ENCODE results near the gene SLC25A11.
A peak's percentile ranks its signal among the peaks of the same experiment; 100 is the strongest.
"Not testable (repeated sequence)": the region's sequence is repeated elsewhere in the genome, so short reads cannot be mapped to it uniquely, and the experiment has no call there.

The SLC25A11 gene

DNA sequence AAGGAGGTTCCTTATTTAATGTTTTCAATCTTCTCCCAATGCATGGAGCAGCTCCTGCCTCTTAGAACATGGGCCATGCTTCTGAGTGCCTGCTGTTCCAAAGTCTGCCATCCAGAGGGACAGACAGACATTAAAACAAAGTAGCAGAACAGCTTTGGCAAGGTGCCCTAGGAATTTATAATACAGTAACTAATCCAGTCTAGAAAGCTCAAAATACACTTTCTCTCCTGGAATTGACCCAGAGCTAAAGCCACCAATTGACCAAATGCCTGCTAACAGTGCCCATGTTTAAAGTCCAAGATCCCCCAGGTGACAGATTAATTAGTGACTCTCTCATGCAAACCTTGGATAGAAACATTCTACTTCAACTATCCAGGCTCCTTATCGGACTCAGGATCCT, 25.9 kb downstream of the SLC25A11 start:
- DNase-seq, result peak; percentile 11

- DNase-seq, result peak; percentile 92
Measured at GRCh38 chr17:4908711-4909496, 30.9 kb downstream of the SLC25A11 start.

DNA sequence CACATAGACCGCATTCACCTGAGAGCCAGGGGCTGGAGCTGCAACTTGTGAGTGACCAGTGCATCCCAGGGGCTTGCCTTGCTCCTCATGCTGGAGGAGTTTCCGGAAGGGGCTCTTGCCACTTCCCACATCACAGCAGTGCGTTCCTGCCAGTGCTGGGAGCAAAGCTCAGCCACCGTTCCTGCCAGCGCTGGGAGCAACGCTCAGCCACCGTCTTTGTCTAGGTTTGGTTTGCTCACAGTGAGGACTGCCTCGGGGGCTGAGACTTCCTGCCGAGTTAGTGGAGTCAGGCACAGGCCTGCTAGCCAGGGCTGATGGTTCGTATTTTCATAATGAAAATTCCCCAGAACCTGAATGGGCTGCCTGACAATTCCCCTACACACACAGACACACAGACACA, 31.5 kb downstream of the SLC25A11 start:
- DNase-seq, result peak; percentile 38

DNA sequence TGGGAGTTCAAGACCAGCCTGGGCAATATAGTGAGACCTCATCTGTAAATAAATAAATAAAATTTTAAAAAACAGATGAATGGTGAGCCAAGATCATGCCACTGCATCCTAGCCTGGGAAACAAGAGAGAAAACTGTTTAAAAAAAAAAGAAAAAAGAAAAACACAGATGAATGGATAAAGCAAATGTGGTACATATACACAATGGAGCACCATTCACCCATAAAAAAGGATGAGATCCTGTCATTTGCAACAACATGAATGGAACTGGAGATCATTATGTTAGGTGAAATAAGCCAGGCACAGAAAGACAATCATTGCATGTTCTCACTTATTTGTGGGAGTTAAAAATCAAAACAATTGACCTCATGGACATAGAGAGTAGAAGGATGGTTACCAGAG, 33.2 kb downstream of the SLC25A11 start:
- DNase-seq, result not testable (repeated sequence)

GRCh38 chr17:4903051-4903818, 36.6 kb downstream of the SLC25A11 start, which contains the start of gene CHRNE:
TSS of gene CHRNE (minus strand) at chr17:4903098. CDS start at chr17:4903063, 35 bp downstream.
- DNase-seq, result peak; percentile 91

- no peak for DNase-seq
Measured at GRCh38 chr17:4902540-4902939, 37.3 kb downstream of the SLC25A11 start.

DNA sequence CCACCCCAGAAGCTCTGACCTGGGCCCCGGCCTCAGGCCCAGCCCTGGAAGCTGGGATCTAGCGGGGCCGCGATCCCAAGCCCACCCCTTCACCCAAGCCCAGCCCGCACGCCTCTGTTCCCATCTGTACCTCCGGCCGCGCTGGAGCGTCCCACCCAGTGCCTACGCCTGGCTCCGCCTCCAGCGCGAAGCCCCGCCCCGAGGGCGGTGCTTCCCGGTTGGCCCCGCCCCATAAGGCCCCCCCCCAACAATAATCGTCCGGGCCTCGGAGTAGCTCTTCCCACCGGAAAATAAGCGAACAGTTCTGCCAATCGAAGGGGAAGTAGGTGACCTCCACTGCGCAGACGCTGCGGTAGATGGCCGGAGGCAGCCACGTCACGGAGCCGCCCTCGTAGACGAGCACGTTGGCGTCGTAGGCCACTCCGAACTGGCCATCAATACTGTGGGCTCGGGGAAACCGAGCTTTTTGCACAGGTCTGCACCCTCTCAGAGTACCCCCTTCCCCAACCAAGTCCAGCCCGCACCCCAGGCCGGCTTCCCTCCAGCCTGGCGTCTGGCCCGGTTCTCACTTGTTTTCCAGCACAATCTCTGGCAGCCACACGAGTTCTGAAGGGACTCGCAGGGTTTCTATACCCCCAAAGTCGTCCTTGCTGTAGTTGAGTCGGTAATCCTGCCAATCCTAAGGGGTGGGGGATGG, 38.0 kb downstream of the SLC25A11 start:
- DNase-seq, result peak; percentile 41

GRCh38 chr17:4901108-4901647, 38.7 kb downstream of the SLC25A11 start:
- peak; percentile 51 for DNase-seq

GRCh38 chr17:4900231-4901107, 39.4 kb downstream of the SLC25A11 start:
- peak; percentile 71 for DNase-seq

- peak; percentile 86 for DNase-seq
Measured at GRCh38 chr17:4899341-4900230, 40.3 kb downstream of the SLC25A11 start, which contains the start of gene C17orf107. TSS of gene C17orf107 (plus strand) at chr17:4899536. CDS start at chr17:4899763, 227 bp downstream.

- DNase-seq, result no peak
Measured at GRCh38 chr17:4898927-4899326, 40.9 kb downstream of the SLC25A11 start.

DNA sequence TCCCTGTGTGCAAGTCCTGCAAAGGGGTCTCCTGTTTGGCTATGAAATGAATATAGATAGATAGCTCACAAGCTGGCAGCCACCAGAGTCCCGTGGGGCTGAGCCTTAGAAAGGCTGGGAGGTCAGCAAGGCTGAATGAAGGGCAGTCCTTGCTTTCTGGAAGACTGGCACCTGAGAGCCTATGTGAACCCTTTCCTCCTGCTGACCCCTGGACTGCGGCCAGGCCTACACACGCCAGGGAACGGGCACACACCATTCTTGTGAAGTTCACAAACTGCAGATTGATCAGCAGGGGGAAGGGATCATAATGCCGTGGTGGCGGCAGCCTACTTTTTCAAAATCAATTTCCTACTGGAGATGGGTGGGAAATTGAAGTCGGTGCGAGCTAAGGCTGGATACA, 41.5 kb downstream of the SLC25A11 start:
- DNase-seq, result peak; percentile 12

DNA sequence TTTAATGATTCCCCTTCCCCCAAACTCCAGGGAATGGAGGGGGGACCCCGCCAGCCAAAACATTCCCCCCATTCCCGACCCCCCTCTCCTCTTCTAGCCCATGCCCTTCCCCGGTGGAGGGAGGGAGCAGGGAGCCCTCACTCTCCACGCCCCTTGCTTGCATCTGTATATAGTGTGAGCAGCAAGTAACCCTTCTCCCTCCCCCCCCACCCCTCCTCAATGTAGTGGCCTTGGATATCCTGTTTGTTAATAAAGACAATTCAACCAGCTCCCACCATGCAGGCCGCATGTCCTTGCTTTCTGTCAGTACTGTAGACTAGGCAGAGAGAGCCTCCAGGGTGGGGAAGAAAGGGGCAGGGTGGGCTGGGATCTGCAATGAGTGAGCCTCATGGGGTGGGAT, 42.1 kb downstream of the SLC25A11 start:
- no peak for DNase-seq

- DNase-seq, result no peak
Measured at GRCh38 chr17:4897198-4897687, 42.6 kb downstream of the SLC25A11 start.

DNA sequence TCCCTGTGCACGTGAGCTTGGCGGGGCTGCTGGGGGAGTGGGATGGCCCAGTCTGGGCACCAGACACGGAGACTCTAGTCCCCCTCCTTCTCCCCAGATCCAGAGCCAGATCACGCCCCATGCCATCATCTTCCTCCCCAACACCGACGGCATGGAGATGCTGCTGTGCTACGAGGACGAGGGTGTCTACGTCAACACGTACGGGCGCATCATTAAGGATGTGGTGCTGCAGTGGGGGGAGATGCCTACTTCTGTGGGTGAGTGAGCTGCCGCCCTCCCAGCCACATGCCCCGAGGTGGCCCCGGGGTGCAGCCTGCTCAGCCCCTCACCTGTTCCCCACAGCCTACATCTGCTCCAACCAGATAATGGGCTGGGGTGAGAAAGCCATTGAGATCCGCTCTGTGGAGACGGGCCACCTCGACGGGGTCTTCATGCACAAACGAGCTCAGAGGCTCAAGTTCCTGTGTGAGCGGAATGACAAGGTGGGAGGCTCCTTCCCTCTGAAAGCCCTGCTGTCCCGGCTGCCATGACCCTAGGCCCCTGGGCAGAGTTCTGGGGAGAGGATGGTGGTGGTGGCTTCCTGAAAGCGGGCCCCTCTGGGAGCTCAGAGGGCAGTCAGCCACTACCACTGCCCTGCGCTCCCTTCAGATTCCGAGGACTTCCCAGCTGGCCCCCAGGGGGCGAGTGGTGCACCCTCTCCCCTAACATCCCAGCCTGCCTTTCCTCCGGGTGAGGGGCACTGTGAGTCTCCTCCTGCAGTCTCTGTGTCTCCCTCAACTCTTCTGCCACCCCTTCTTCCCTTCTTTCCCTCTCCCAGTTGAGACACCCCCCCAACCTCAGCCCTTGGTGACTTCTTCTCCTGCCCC, 43.3 kb downstream of the SLC25A11 start:
- DNase-seq, result no peak

GRCh38 chr17:4895657-4896331, 44.1 kb downstream of the SLC25A11 start:
- DNase-seq, result no peak

DNA sequence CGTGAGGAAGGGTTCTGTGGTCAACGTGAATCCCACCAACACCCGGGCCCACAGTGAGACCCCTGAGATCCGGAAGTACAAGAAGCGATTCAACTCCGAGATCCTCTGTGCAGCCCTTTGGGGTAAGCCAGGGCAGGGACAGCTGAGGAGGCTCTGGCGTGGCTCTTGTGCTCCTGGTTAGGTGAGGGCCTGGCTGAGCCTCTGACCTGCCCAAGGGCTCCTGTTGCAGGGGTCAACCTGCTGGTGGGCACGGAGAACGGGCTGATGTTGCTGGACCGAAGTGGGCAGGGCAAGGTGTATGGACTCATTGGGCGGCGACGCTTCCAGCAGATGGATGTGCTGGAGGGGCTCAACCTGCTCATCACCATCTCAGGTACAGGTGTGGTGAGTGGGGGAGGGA, 44.7 kb downstream of the SLC25A11 start:
- DNase-seq, result no peak

DNA sequence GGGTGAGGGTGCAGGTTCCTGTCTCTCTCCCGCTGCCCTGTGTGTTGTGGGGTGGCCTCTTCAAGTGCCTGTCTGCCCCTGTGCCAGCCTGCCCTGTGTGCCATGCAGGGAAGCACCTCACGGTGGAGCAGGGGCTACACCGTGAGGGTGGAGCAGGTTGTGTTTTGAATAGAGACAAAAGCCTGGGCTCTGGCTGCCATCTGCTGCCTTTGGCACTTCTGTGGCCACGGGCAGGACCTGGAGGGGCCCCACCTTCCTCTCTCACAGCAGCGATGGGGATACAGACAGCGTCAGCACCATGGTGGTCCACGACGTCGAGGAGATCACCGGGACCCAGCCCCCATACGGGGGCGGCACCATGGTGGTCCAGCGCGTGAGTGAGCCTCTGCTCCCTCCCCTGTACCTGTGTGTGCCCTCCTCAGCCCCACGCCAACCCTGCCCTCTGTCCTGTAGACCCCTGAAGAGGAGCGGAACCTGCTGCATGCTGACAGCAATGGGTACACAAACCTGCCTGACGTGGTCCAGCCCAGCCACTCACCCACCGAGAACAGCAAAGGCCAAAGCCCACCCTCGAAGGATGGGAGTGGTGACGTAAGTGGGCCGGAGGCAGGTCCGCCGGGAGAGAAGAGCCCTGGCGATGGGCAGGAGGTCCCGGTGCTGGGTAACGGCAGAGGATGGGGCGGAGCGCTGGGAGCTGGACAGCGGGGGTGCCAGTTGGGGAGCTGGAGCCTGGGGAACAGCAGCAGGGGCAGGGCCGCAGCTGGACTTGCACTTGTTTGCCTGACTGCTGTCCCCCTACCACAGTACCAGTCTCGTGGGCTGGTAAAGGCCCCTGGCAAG, 45.9 kb downstream of the SLC25A11 start:
- no peak for DNase-seq
